K562 (cell line): ENCODE measurements around the gene HOXA13. TPM values are rescaled to one million over a fixed set of nuclear protein-coding genes. Genes with fewer than 3 reads are reported as not detected.

ENCODE experiments used
- ATAC-seq: fragments of 200-7000 bp; cut with Tn5 transposase; 3 replicates; pipeline ENCODE4 v1.9.1; 2020; ENCODE audit warnings: moderate library complexity
- BruUV-seq: library from RNA; stranded (reverse); fragments of 400-500 nt; replicated peaks from 2 replicates; lab custom pipeline; 2021; lab: Mats Ljungman, UMichigan
- CTCF ChIA-PET: fragments of 300-600 bp; formaldehyde crosslinking; extraction: SDS; loops from one replicate; lab custom pipeline; 2021; ENCODE audit warnings: low intra/inter-chr PET ratio; lab: Yijun Ruan, JAX
- POLR2A ChIA-PET: fragments of 300-600, 350-650 bp; sonication (Branson Sonifier 250); formaldehyde crosslinking; extraction: SDS; loops from one replicate; lab custom pipeline; 2021; ENCODE audit warnings: antibody characterized with exemption, inconsistent platforms; lab: Yijun Ruan, JAX
- DNase-seq, 4 experiments: peaks; one replicate each; pipeline versions ENCODE4 v3.0.0 to v3.0.0-alpha.2; 2011 to 2018; ENCODE audit warnings: low spot score in 3 of 4, mixed read lengths in 3 of 4; ENCODE audit errors: extremely low read depth in 1 of 4
- FAIRE-seq: peaks from 2 replicates; lab custom pipeline; 2011; peaks lifted over from hg19 to GRCh38; lab: Jason Lieb, UNC
- H2AFZ ChIP-seq: 2 replicates; pipeline ENCODE4 v1.6.0; 2011; ENCODE audit warnings: low read depth, low read length, control low read depth, inconsistent platforms
- H3K27ac ChIP-seq: fragments of 200-600 bp; 3 replicates; pipeline ENCODE4 v1.8.0; 2011; ENCODE audit warnings: low read depth, mild to moderate bottlenecking, control low read depth, inconsistent platforms, low read length, moderate library complexity, mixed read lengths; ENCODE audit errors: extremely low read depth
- H3K27me3 ChIP-seq, 2 experiments: fragments of 300-600 bp in 1 of 2; 2 replicates in 1 of 2; 3 replicates in 1 of 2; pipeline versions ENCODE4 v1.6.0 to v1.8.0; 2011; ENCODE audit warnings: inconsistent platforms in 2 of 2, low read length in 2 of 2, mild to moderate bottlenecking in 1 of 2, mixed read lengths in 1 of 2, moderate library complexity in 1 of 2; ENCODE audit not compliant: control insufficient read depth in 2 of 2, insufficient read depth in 2 of 2
- H3K36me3 ChIP-seq: fragments of 300-600 bp; 3 replicates; pipeline ENCODE4 v1.8.0; 2011; ENCODE audit warnings: mild to moderate bottlenecking, low read length, inconsistent platforms; ENCODE audit not compliant: control insufficient read depth, insufficient read depth
- H3K4me1 ChIP-seq, 2 experiments: fragments of 200-600 bp in 1 of 2; replicated peaks in 1 of 2; 2 replicates in 1 of 2; 3 replicates in 1 of 2; pipeline versions ENCODE4 v1.5.1 to v1.8.0; 2011; ENCODE audit warnings: inconsistent platforms in 2 of 2, low read length in 2 of 2, mild to moderate bottlenecking in 1 of 2, mixed read lengths in 1 of 2, moderate library complexity in 1 of 2; ENCODE audit not compliant: control insufficient read depth in 2 of 2, insufficient read depth in 2 of 2
- H3K4me2 ChIP-seq: 2 replicates; pipeline ENCODE4 v1.6.1; 2011; ENCODE audit warnings: low read length, control low read depth, inconsistent platforms, mixed read lengths; ENCODE audit not compliant: insufficient read depth
- H3K4me3 ChIP-seq: fragments of 200-600 bp; sonication (generic), shearing (Covaris generic); 2 replicates; pipeline ENCODE4 v1.5.1; 2016; ENCODE audit warnings: control low read depth, inconsistent platforms
- H3K79me2 ChIP-seq: fragments of 200-600 bp; 3 replicates; pipeline ENCODE4 v1.8.0; 2011; ENCODE audit warnings: low read length, inconsistent platforms; ENCODE audit not compliant: control insufficient read depth, insufficient read depth
- H3K9ac ChIP-seq, 2 experiments: 2 replicates each; pipeline versions ENCODE4 v1.6.0 to v1.6.1; 2011; ENCODE audit warnings: low read depth in 2 of 2, low read length in 2 of 2, control low read depth in 1 of 2, inconsistent platforms in 1 of 2, mild to moderate bottlenecking in 1 of 2, mixed read lengths in 1 of 2; ENCODE audit not compliant: insufficient read depth in 1 of 2
- H3K9me1 ChIP-seq: one replicate; pipeline ENCODE4 v1.6.0; 2011; ENCODE audit warnings: inconsistent platforms, mild to moderate bottlenecking, low read length, moderate library complexity; ENCODE audit not compliant: control insufficient read depth, insufficient read depth
- H3K9me3 ChIP-seq: replicated peaks from 2 replicates; pipeline ENCODE4 v1.5.1; 2011; ENCODE audit warnings: low read depth, low read length, inconsistent platforms; ENCODE audit not compliant: control insufficient read depth, insufficient read depth
- H4K20me1 ChIP-seq: replicated peaks from 2 replicates; pipeline ENCODE4 v1.6.1; 2011; ENCODE audit warnings: low read length, inconsistent platforms, mixed read lengths; ENCODE audit not compliant: control insufficient read depth, insufficient read depth
- HDAC1 ChIP-seq, 2 experiments: fragments of 450-650 bp; IDR thresholded peaks; 2 replicates each; pipeline ENCODE4 v1.6.1; 2016 to 2017; ENCODE audit warnings: inconsistent platforms in 1 of 2, mild to moderate bottlenecking in 1 of 2, moderate library complexity in 1 of 2
- NFRKB ChIP-seq: fragments of 450-650 bp; IDR thresholded peaks from 2 replicates; pipeline ENCODE4 v1.6.1; 2016; ENCODE audit warnings: low read depth
- NRF1 ChIP-seq, 2 experiments: fragments of 450-650 bp; IDR thresholded peaks in 1 of 2; conservative IDR thresholded peaks in 1 of 2; 2 replicates each; pipeline ENCODE4 v1.6.1; 2014; ENCODE audit warnings: mild to moderate bottlenecking in 2 of 2
- ZBTB12 ChIP-seq: fragments of 250-450 bp; sonication (Bioruptor Pico); IDR thresholded peaks from 2 replicates; pipeline ENCODE4 v1.4.0; 2020
- WGBS: fragments of 100-300 bp; shearing (Covaris generic); methylation state at CpG from one replicate; pipeline ENCODE4 v1.1.6; 2016; ENCODE audit warnings: low coverage, mixed read lengths; ENCODE audit not compliant: insufficient coverage; ENCODE audit errors: missing lambda C conversion rate; 5-methylcytosine and 5-hydroxymethylcytosine counted together
- in situ Hi-C: fragments of 300-500 bp; cut with MboI; formaldehyde crosslinking; loops from 4 replicates; pipeline ENCODE4 v1.15.0; 2018; ENCODE audit warnings: inconsistent platforms, mixed read lengths
- intact Hi-C: fragments of 100-400 bp; cut with micrococcal nuclease; formaldehyde crosslinking; loops from 2 replicates; pipeline ENCODE4 v1.14.2; 2022
- polyA plus RNA-seq, 8 experiments: library from polyadenylated mRNA; depleted of rRNA in 4 of 8; stranded (reverse) in 5 of 8; unstranded in 3 of 8; fragments of >200 nt; fragmentation: Nextera tagmentation in 2 of 8; fragmentation: Illumina TruSeq in 1 of 8; extraction: Ambion mirVana in 2 of 8; extraction: Trizol in 1 of 8; gene quantifications; 2 replicates each; pipeline versions ENCODE4 v1.2.1 to v1.2.3, GENCODE V29; 2011 to 2014; ENCODE audit warnings: inconsistent platforms in 1 of 8, missing spikeins in 1 of 8
- total RNA-seq, 7 experiments: library from RNA; depleted of rRNA in 6 of 7; stranded (reverse); fragments of >200 nt in 6 of 7; fragmentation: Illumina TruSeq in 2 of 7; extraction: Trizol in 2 of 7; gene quantifications; 2 replicates each; pipeline versions ENCODE4 v1.2.1 to v1.2.3, GENCODE V29; 2011 to 2021; ENCODE audit warnings: low replicate concordance in 1 of 7

HOXA13 gene
- total and polyA plus RNA-seq, 9 of the 15 experiments (the other 6 are each of a cell fraction or from before 2014, with no cell fraction given): not detected

DNA sequence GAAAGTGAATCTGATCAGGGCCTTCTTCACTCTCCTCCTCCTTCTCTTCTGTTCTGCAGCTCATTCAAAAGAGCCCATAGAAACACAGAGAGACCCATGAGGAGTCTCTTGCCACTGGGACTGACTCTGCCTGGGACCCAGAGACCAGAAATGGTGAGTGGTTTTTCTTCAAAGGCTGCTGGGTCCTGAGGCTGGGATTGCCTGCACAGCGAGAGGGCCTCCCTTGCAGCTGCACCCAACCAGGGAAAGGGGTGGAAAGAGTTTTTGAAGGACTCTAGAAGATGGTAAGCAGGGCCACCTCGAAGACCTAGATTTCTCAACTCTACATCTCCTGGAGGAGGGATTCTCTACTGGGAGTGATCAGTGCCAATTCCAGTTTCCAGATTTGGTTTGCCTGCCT is 15.5 kb upstream of the HOXA13 start:
- ATAC-seq (no peak), FAIRE-seq (no peak), DNase-seq (no peak)
- Histone ChIP-seq H4K20me1 (no peaks in the 10 kb centered on the region), H3K36me3 (no peaks in the 10 kb centered on the region), H3K79me2 (no peaks in the 10 kb centered on the region), H3K27me3 (peaks cover 39 to 72% of the 10 kb centered on the region in 2 experiments), H3K4me3 (no peak overlapping the region), H3K27ac (no peak overlapping the region), H3K4me1 (peaks cover 0 to 17% of the 10 kb centered on the region in 2 experiments; a peak in 1 of 5 replicates), H3K9ac (no peak overlapping the region), H3K9me3 (no peaks in the 10 kb centered on the region), H3K4me2 (no peak overlapping the region), H2AFZ (no peak overlapping the region), H3K9me1 (no peaks in the 10 kb centered on the region)
- no peak for TF ChIP-seq NFRKB
- no peak for TF ChIP-seq ZBTB12 (CRISPR knock-in tag)
- TF ChIP-seq HDAC1 (IDR thresholded peaks at IDR 0.05): no peak
- no peak for TF ChIP-seq NRF1 (conservative IDR thresholded peaks at IDR 0.05 in 1 of 2, IDR thresholded peaks at IDR 0.05 in 1 of 2)
- WGBS: 4% methylated on average over 2 of the region's 2 CpGs
- in situ Hi-C loops: no loop called here
- intact Hi-C loops: no loop called here
- POLR2A ChIA-PET: no interaction called here
- CTCF ChIA-PET: no interaction called here
- BruUV-seq: no TSS peak
